NCI-H2171 (cell line): Measurements from ENCODE around the gene RAB1A.
"Not testable (repeated sequence)": the region's sequence is repeated elsewhere in the genome, so short reads cannot be mapped to it uniquely, and the experiment has no call there.

ENCODE experiments used
- DNase-seq: peaks from one replicate; lab custom pipeline; 2025; lab: John Stamatoyannopoulos, UW

The RAB1A gene

DNA sequence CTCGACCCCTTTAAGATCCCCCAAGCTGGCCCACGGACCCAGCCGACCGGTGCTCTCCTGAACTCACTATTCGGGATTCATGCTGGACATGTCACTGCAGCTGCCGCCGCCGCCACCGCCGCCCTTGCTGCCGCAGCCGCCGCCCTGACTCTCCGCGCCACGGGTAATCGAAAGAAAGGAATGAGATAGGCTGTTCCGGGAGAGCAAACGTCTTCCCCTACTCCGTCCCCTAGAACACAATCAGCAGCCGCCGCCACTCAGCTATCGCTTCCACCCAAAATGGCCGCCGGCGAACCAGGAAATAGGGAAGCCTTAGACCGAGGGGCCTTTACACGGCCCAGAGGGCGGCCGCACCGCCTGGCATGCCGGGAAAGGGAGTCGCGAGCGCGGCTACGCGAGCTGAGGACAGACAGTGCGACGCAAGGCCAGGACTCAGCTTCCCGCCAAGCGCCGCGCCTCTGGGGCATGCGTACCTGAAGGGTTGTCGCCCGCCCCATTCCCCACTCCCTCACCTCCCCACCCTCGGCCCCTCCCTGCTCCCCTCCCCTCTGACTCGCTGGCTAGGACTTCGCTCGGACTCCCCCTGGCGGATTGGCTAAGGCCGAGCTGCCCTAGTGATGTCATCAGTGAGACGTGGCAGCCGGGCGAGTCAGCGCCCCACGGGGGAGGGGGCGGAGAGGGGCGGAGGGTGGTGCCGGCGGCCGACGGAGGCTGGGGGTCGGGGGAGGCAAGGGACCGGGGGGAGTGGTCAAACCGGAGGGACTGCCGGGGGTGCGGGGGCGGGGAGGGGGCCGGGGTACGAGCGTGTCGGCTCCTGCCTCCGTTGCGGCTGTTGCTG lies at the start of gene RAB1A:
RAB1A (minus strand) TSS at position 281 of the 838 bp plus-strand sequence; CDS start at position 90, 191 bp downstream.
- DNase-seq, result peak; percentile 99

DNA sequence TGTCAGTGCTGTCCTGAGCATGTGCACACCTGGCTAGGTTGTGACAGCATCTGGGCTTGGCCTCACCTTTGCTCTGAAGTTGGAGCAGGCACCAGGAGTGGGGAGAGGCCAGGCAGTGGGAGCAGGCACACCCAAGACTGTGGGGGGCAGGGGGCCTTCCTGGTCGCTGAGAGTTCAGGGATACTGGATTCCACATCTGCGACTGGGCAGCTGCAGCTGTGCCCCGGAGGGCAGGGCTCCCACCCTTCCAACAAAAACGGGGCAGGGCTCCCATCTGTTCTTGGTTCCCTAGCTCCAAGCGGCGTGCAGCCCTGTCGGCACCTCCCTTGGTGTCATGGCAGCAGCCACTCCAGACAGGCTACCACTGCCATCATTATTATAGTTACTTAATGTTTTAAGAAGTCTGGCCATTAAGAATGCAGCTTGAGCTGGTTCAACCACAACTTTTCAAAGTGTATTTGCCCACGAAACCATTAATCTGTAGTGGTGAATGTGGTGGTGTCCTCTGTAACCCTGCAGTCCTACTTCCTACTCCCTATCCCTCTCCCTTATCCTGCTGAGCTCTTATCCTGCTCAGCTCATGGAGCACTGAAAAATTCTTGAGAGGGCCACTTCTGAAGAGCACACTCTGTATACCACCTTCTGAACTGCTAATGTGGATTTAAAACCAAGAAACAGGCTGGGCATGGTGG lies 48.0 kb upstream of the RAB1A start:
- no peak for DNase-seq

DNA sequence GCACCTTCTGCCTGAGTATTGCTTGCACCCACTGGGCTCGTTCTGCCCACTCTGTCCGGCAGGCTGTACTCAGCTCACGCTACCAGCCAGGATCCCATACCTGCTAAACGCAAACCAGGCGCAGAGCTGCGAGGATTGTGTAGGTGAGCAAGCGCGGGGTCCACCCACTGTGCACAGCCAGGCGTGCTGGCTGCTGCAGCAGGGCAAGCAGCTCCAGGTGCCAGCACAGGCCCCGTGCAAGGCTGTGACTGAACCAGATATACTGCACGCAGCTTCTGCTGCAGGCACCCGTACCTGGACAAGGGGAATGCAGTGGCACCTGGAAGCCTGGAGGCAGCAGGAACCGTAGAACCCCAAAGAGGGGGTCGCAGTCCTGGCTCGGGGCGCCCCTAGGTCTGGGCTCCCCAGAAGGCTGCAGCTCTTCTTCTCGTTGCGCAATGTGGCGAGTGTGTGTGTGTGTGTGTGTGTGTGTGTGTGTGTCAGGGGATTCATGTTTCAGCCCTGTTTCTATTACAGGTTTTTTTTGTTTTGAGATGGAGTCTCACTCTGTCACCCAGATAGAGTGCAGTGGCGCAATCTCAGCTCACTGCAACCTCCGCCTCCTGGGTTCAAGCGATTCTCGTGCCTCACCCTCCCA lies 46.1 kb upstream of the RAB1A start:
- no peak for DNase-seq

DNA sequence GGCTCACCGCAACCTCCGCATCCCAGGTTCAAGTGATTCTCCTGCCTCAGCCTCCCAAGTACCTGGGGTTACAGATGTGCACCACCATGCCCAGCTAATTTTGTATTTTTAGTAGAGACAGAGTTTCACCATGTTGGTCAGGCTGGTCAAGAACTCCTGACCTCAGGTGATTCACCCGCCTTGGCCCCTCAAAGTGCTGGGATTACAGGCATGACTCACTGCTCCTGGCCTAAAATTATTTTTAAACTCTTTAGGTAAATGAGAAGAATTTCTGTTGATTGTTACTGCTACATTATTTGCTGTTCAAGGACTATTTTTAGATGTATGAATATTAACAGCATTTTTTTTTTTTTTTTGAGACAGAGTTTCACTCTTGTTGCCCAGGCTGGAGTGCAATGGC lies 44.1 kb upstream of the RAB1A start:
- not testable (repeated sequence) for DNase-seq

DNA sequence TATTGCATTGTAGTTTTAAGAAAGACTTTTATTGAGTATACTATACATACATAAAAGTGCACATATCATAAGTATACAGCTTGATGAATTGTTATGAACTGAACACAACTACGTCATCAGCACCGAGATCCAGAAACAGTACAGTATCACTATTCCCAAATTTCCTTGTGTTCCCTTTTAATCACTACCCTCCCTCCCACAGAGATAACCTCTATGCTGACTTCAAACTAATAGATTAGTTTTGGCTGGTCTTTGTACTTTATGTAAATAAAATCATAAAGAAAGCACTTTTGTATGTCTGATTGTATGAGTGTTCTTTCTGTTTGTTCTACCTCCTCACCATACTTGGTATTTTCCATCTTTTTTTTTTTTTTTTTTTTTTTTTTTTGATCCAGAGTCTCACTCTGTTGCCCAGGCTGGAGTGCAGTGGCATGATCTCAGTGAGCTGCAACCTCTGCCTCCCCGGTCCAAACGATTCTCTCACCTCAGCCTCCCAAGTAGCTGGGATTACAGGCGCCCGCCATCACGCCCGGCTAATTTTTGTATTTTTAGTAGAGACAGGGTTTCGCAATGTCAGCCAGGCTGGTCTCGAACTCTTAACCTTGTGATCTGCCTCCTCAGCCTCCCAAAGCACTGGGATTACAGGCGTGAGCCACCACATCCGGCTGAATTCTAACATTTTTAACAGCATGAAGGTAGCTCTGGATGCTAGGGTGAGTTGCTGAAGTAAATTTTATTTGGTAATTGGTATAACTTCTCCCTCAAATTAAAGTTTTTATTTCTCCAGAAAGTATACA lies 43.3 kb upstream of the RAB1A start:
- DNase-seq, result no peak

DNA sequence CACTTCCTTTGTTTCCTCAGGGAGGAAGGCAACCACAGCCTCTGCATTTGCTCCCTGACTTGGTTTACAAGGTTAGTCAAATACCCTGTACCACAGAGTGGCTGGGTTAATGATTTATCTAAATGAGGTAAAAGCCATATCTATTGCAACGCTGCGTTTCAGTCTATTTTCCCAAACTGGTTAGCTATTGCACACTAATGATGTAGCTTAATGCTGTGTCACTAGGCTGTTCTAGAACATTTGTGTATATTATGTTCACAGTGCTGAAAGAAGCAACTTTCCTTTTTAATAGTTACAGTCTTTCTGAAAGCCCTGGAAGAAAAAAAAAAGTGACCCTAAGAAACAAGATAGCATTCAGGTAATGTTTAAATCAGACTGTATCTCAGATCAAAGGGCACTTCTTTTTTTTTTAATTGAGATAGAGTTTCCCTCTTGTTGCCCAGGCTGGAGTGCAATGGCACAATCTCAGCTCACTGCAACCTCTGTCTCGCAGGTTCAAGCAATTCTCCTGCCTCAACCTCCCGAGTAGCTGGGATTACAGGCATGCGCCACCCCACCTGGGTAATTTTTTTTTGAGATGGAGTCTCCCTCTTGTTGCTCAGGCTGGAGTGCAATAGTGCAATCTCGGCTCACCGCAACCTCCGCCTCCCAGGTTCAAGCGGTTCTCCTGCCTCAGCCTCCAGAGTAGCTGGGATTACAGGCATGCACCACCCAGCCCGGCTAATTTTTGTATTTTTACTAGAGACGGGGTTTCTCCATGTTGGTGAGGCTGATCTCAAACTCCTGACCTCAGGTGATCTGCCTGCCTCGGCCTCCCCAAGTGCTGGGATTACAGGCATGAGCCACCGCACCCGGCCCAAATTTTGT lies 40.9 kb upstream of the RAB1A start:
- not testable (repeated sequence) for DNase-seq

DNA sequence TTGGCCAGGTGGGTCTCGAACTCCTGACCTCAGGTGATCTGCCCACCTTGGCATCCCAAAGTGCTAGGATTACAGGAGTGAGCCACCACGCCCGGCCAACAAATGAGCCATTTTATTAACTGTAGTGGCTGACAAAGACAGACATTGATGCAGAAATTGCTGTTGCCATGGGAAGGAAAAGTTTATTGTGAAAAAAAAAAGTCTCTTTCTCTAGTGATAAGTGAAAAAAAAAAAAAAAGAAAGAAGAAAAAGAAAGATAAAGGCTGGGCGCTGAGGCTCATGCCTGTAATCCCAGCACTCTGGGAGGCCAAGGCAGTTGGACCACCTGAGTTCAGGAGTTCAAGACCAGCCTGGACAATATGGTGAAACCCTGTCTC lies 39.8 kb upstream of the RAB1A start:
- no peak for DNase-seq

DNA sequence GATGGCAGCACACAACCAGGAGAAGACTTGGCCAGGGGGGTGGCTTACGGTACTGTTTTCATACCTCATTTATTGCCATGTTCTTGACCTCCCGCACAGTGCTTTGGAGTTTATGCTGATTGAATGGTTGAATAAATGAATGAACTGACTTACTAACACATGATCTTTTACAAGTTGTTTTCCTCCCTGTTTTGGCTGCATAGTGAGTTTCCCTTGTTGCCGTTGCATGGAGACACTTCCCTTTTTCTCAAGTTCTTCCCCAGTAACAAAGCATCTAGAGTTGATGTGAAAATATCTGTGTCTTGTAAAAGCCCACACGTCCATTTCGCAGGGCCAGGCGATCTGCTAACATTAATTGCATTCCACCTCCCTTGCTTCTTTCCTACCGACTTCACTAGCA lies 35.7 kb upstream of the RAB1A start:
- no peak for DNase-seq

DNA sequence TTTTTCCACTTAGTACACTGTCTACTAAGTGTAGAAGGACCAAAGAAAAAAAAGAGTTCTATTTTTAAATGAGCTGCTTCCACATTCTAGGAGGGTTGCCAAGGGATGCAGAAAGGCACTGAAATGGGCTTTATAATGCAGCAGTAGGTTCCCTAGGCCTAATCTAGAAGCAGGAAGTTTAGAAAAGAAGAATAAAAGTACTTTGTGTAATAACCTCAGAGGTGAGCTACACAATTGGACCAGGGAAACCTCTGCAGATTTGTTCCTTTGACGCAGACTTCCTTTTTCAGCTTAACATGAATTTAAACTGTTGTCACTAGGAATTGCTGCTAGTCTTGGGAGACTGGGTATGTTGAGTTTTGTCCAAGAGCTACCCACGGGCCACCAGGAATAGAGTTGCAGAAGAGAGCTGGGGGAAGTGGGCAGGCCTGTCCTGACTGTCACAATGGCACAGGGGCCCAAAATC lies 34.6 kb upstream of the RAB1A start:
- no peak for DNase-seq

DNA sequence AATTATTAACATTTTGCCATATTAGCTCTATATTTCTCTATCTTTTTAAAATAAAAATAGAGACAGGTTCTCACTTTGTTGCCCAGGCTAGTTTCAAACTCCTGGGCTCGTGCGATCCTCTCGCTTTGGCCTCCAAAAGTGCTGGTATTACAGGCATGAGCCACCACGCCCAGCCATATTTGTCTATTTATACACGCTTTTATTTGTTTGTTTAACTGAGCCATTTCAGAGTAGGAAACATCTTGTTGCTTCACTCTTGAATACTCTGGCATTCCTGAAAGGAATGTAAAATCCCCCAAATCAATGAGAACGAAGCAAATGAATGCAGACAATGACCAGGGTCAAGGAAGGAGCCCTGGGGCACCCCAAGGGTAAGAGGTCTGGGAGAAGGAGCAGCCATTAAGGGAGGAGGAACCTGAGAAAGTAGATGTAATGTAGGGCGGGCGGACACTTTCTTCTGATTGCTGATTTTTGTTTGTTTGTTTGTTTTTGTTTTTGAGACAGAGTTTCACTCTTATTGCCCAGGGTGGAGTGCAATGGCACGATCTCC lies 31.7 kb upstream of the RAB1A start:
- DNase-seq, result no peak

DNA sequence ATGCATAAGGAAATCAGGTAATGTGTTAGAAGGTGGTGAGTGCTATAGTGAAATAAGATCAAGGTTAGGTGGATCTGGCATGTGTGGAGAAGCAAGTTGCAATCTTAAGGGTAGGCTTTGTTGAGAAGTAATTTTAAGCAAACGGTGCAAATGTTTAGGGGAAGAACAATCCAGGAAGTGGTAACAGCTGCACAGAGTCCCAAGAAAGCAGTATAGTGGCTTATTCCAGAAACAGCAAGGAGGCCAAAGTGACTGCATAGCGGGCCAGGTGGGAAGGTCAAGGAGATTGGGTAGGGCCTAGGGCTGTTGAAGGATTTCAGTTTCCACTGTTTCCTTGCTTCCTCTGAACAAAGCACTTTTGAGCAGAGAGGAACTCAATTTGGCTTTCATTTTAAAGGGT lies 30.0 kb upstream of the RAB1A start:
- DNase-seq, result no peak

DNA sequence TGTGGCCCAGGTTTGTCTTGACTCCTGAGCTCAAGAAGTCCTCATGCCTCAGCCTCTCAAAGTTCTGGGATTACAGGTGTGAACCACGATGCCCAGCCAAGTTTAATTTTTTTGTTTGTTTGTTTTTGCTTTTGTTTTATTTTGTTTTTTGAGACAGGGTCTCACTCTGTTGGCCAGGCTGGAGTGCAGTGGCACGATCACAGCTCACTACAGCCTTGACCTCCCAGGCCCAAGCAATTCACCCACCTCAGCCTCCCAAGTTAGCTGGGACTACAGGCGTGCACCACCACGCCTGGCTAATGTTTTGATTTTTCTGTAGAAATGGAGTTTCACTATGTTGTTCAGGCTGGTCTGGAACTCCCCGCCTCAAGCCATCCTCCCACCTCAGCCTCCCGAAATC lies 29.4 kb upstream of the RAB1A start:
- no peak for DNase-seq

DNA sequence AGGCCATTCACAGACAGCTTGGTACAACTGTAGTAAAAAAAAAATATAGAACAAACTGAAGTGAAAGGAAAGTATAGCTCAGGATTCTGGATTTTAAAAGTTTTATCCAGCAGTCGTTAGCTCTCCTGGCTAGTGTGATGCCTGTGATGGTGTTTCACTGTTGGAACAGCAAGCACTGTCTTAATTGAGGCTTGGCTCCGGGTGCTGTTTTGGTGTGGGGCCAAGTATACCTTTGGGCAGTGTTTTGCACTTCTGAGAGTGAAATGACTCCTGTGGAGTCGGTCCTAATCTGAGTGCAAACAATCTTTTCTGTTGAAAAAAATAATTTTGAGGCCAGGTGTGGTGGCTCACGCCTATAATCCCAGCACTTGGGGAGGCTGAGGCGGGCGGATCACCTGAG lies 28.7 kb upstream of the RAB1A start:
- no peak for DNase-seq

DNA sequence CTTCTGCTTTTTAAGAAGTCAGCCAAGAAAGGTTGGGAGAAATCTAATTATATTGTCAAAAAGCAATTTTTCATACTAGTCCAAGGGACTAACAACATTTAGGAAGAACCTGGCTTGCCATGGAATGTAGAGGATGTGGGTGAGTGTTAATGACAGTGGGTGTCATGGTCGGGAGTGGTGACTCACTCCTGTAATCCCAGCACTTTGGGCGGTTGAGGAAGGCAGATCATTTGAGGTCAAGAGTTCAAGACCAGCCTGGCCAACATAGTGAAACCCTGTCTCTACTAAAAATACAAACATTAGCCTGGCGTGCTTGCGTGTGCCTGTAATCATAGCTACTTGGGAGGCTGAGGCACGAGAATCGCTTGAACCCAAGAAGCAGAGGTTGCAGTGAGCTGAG lies 27.9 kb upstream of the RAB1A start:
- DNase-seq, result not testable (repeated sequence)

DNA sequence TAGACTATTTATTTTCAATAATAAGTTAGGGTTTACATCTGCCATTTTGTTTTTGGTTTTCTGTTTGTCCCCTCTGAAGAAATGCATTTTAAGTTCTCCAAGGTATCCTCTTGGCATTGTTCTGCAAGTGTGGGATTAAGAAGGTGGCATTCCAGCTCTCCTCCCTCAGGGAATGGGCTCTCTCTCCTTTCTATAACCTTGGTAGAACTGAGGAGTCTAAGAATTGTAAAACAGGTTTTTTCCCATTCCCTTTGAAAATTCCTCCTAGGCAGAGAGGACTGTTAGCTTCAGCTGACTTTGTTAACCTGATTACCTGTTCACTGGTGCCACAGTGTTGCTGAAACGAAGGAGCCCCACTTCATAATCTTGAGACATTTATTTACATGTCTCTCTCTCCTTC lies 26.1 kb upstream of the RAB1A start:
- DNase-seq, result no peak

DNA sequence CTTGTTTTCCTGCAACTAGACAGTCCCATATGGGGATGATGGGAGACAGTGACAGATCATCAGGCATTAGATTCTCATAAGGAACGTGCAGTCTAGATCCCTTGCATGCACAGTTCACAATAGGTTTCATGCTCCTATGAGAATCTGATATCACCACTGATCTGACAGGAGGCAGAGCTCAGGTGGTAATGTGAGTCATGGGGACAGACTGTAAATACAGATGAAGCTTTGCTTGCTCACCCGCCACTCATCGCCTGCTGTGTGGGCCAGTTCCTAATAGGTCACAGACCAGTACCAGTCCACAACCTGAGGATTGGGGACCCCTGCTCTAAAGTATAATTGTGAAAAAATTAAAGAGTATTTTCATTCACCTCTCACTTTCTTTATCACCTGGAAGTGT lies 23.6 kb upstream of the RAB1A start:
- no peak for DNase-seq

DNA sequence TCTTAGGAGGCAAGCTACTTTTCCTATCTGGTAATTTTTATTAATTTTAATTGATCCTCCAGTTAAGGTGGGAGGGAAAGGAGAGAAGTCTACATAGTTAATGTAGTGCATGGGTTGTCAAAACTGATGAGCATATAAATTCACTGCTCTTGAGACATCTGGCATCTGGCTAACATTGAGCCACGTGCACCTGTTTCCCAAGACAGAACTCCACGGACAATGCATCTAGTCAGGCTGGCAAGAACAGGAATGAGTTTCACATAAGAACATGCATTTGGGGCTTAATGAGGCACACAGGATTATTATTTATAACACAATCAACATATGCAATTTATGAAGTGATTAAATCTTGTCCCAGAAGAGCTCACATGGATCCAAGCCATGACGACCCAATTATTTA lies 16.2 kb upstream of the RAB1A start:
- no peak for DNase-seq

DNA sequence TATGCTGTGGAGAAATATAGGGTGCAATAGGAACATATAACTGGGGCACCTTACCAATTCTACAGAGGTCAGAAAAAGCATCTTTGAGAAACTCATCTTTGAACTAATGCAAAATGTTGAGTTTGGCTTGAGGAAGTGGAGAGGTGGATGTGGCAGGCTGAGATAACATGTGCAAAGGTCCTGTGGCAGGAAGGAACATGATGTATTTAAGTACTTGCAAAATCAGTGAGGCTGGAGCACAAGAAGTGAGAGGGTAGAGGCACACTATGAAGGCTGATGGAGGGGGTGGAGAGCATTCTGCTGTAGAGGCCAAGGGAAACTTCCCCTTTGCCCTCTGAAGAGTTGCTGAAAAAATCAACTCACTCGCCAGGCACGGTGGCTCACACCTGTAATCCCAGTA lies 14.7 kb upstream of the RAB1A start:
- DNase-seq, result no peak

DNA sequence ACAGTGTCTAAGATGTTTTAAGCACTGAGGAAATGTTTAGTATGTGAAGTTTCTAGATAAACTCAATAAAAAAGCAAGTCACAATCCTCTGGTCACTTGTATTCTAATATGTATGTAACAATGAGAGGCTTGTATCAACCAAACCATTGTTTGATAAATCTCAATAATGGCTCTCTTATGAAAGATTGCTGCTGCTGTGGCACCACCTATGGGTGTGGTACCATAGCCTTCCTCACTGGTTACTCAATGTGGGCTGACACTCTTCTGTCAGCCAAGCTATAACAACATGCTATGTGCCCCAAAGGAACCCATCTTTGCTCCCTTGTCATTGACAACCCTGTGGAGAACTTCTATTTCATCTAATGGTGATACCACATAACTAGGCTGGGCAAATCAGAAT lies 12.6 kb upstream of the RAB1A start:
- no peak for DNase-seq

DNA sequence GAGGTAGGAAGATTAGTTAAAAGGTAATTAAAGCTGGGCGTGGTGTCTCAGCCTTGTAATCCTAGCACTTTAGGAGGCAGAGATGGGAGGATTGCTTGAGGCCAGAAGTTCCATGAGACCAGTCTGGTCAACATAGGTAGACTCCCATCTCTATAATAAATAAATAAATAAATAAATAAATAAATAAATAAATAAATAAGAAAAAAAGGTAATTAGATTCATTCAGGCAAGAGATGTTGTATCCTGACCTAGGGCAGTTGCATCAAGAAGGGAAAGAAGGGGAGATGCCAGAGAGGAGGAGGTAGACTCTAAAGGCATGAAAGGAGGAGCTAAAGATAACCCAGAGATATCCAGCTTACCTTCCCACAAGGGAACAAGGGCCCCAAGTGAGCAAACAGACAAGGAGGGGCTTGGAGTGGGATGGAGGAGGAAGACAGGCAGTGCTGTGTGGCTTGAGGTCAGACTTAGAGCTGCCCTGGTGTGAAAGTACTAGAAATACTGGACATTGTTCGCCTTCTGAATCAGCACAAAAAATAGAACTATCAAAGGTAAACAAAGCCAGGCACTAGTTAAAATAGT lies 7.4 kb upstream of the RAB1A start:
- no peak for DNase-seq

DNA sequence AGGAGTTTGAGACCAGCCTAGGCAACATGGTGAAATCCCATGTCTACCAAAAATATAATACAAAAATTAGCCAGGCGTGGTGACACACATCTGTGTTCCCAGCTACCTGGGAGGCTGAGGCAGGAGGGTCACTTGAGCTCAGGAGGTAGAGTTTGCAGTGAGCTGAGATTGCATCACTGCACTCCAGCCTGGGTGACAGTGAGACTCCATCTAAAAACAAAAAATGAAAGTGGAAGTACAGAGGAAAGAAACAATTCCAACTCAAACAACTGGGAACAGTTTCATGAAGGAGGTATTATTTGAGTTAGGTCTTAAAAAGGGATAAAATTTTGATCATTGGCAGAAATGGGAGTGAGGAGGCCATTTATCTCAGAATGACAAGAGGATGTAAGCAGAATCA lies 6.3 kb upstream of the RAB1A start:
- no peak for DNase-seq
